HG03045 (cell line): ENCODE data around the gene PSMD5.

Experiments used
- ATAC-seq: cut with Tn5 transposase; IDR thresholded peaks from one replicate; pipeline ENCODE4 v1.9.1; 2021; ENCODE audit warnings: mild to moderate bottlenecking, moderate library complexity; ENCODE audit not compliant: unreplicated experiment

Gene PSMD5

GRCh38 chr9:120842685-120843485 lies at the start of gene PSMD5:
TSS of gene PSMD5 (minus strand) at chr9:120842922. CDS start at chr9:120842909, 13 bp downstream.
- ATAC-seq = peak; percentile 100

GRCh38 chr9:120891884-120892747 lies 49.4 kb upstream of the PSMD5 start:
- peak; percentile 28 for ATAC-seq

GRCh38 chr9:120891245-120891883 lies 48.6 kb upstream of the PSMD5 start:
- ATAC-seq = no peak

GRCh38 chr9:120890320-120891244 lies 47.9 kb upstream of the PSMD5 start:
- ATAC-seq = no peak

- no peak for ATAC-seq
Measured at GRCh38 chr9:120889606-120890271, 47.0 kb upstream of the PSMD5 start.

GRCh38 chr9:120888626-120889025 lies 45.9 kb upstream of the PSMD5 start:
- no peak for ATAC-seq

- ATAC-seq = no peak
Measured at GRCh38 chr9:120886490-120886967, 43.8 kb upstream of the PSMD5 start.

GRCh38 chr9:120885958-120886357 lies 43.2 kb upstream of the PSMD5 start:
- ATAC-seq = no peak

GRCh38 chr9:120885457-120885856 lies 42.7 kb upstream of the PSMD5 start:
- no peak for ATAC-seq

- ATAC-seq = no peak
Measured at GRCh38 chr9:120883608-120883996, 40.9 kb upstream of the PSMD5 start.

GRCh38 chr9:120882935-120883607 lies 40.3 kb upstream of the PSMD5 start:
- ATAC-seq = no peak

GRCh38 chr9:120879446-120879845 lies 36.7 kb upstream of the PSMD5 start:
- no peak for ATAC-seq

GRCh38 chr9:120878188-120879130 lies 35.7 kb upstream of the PSMD5 start:
- no peak for ATAC-seq

GRCh38 chr9:120877276-120878034 lies 34.7 kb upstream of the PSMD5 start:
- ATAC-seq = peak; percentile 42

GRCh38 chr9:120876842-120877240 lies 34.1 kb upstream of the PSMD5 start, which contains the start of gene PHF19:
TSS of gene PHF19 (minus strand) at chr9:120877188. CDS start at chr9:120874741, 2,447 bp downstream.
- peak; percentile 21 for ATAC-seq

- ATAC-seq = peak; percentile 59
Measured at GRCh38 chr9:120875954-120876841, 33.5 kb upstream of the PSMD5 start.
